ENCODE measurements around the gene ZFHX2. TPM values are rescaled to one million over a fixed set of nuclear protein-coding genes. Genes with fewer than 3 reads are reported as not detected.

The ZFHX2 gene
- total and polyA plus RNA-seq, 2 of the 13 experiments (the other 11 are each of a cell fraction or from before 2014, with no cell fraction given) = 0.17 to 0.44 TPM

DNA sequence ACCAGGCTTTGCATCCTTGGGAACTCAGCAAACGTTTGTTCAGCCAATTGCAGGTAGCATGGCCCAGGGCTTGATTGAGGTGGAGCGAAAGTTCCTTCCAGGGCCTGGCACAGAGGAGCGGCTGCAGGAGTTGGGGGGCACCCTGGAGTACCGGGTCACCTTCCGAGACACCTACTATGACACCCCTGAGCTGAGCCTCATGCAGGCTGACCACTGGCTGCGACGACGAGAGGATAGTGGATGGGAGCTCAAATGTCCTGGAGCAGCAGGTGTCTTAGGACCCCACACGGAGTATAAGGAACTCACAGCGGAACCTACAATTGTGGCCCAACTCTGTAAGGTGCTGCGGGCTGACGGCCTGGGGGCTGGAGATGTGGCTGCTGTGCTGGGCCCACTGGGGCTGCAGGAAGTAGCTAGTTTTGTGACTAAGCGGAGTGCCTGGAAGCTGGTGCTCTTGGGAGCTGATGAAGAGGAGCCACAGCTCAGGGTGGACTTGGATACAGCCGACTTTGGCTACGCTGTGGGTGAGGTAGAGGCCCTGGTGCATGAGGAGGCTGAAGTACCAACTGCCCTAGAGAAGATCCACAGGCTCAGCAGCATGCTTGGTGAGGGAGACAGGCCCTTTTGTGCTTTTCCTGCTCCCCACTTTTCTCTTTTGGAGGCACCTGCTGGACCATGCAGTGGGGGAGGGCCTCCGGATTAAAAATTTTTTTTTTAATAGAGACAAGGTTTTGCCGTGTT, 5.3 kb upstream of the ZFHX2 start (continued):
- TF ChIP-seq ZNF180 (CRISPR knock-in tag; IDR thresholded peaks at IDR 0.05; ENCODE audit: borderline replicate concordance, low read depth) (no peak), YY1 (IDR thresholded peaks at IDR 0.05; ENCODE audit: insufficient read depth, insufficient replicate concordance, low read depth, low read length) (no peak), KLF11 (CRISPR knock-in tag; IDR thresholded peaks at IDR 0.05) (no peak), GATAD1 (CRISPR knock-in tag; IDR thresholded peaks at IDR 0.05) (0 out of 2 replicates have a peak, but pooled peaks have one; percentile 40), ZNF383 (CRISPR knock-in tag; IDR thresholded peaks at IDR 0.05; ENCODE audit: borderline replicate concordance) (no peak), FIP1L1 (IDR thresholded peaks at IDR 0.05; ENCODE audit: borderline replicate concordance, insufficient read depth, low read depth, low read length) (0 out of 2 replicates have a peak, but pooled peaks have one; percentile 54), CHD2 (IDR thresholded peaks at IDR 0.05; ENCODE audit: low read depth, low read length) (no peak), BRCA1 (CRISPR knock-in tag; IDR thresholded peaks at IDR 0.05) (no peak), SMAD3 (CRISPR knock-in tag; IDR thresholded peaks at IDR 0.05) (no peak), ZFP62 (CRISPR knock-in tag; IDR thresholded peaks at IDR 0.05) (no peak), ZNF776 (CRISPR knock-in tag; IDR thresholded peaks at IDR 0.05) (peak; percentile 20), ZNF614 (CRISPR knock-in tag; IDR thresholded peaks at IDR 0.05; ENCODE audit: borderline replicate concordance) (no peak), ZNF225 (CRISPR knock-in tag; IDR thresholded peaks at IDR 0.05) (no peak), CC2D1A (CRISPR knock-in tag; IDR thresholded peaks at IDR 0.05) (no peak), ZNF501 (CRISPR knock-in tag; IDR thresholded peaks at IDR 0.05) (no peak), ZNF839 (CRISPR knock-in tag; IDR thresholded peaks at IDR 0.05; ENCODE audit: borderline replicate concordance) (no peak; the same call in 1 of the 2 replicates), ZNF556 (CRISPR knock-in tag; IDR thresholded peaks at IDR 0.05; ENCODE audit: borderline replicate concordance) (no peak), CEBPG (CRISPR knock-in tag; IDR thresholded peaks at IDR 0.05) (no peak), MXD4 (CRISPR knock-in tag; IDR thresholded peaks at IDR 0.05) (no peak)
- TF ChIP-seq, protein P1, sequence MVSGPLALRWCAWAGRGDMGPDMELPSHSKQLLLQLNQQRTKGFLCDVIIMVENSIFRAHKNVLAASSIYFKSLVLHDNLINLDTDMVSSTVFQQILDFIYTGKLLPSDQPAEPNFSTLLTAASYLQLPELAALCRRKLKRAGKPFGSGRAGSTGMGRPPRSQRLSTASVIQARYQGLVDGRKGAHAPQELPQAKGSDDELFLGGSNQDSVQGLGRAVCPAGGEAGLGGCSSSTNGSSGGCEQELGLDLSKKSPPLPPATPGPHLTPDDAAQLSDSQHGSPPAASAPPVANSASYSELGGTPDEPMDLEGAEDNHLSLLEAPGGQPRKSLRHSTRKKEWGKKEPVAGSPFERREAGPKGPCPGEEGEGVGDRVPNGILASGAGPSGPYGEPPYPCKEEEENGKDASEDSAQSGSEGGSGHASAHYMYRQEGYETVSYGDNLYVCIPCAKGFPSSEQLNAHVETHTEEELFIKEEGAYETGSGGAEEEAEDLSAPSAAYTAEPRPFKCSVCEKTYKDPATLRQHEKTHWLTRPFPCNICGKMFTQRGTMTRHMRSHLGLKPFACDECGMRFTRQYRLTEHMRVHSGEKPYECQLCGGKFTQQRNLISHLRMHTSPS (CRISPR knock-in tag; IDR thresholded peaks at IDR 0.05; ENCODE audit: low read depth) = 0 out of 2 replicates have a peak, but pooled peaks have one; percentile 11
- TF ChIP-seq, protein P2, sequence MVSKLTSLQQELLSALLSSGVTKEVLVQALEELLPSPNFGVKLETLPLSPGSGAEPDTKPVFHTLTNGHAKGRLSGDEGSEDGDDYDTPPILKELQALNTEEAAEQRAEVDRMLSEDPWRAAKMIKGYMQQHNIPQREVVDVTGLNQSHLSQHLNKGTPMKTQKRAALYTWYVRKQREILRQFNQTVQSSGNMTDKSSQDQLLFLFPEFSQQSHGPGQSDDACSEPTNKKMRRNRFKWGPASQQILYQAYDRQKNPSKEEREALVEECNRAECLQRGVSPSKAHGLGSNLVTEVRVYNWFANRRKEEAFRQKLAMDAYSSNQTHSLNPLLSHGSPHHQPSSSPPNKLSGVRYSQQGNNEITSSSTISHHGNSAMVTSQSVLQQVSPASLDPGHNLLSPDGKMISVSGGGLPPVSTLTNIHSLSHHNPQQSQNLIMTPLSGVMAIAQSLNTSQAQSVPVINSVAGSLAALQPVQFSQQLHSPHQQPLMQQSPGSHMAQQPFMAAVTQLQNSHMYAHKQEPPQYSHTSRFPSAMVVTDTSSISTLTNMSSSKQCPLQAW (CRISPR knock-in tag; IDR thresholded peaks at IDR 0.05) = no peak
- TF ChIP-seq, protein P3, sequence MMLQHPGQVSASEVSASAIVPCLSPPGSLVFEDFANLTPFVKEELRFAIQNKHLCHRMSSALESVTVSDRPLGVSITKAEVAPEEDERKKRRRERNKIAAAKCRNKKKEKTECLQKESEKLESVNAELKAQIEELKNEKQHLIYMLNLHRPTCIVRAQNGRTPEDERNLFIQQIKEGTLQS (CRISPR knock-in tag; IDR thresholded peaks at IDR 0.05) = peak; percentile 8; the same call in 1 of the 2 replicates
- TF ChIP-seq, protein P4, sequence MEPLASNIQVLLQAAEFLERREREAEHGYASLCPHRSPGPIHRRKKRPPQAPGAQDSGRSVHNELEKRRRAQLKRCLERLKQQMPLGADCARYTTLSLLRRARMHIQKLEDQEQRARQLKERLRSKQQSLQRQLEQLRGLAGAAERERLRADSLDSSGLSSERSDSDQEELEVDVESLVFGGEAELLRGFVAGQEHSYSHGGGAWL (CRISPR knock-in tag; IDR thresholded peaks at IDR 0.05) = 0 out of 2 replicates have a peak, but pooled peaks have one; percentile 17
- TF ChIP-seq, protein P5, sequence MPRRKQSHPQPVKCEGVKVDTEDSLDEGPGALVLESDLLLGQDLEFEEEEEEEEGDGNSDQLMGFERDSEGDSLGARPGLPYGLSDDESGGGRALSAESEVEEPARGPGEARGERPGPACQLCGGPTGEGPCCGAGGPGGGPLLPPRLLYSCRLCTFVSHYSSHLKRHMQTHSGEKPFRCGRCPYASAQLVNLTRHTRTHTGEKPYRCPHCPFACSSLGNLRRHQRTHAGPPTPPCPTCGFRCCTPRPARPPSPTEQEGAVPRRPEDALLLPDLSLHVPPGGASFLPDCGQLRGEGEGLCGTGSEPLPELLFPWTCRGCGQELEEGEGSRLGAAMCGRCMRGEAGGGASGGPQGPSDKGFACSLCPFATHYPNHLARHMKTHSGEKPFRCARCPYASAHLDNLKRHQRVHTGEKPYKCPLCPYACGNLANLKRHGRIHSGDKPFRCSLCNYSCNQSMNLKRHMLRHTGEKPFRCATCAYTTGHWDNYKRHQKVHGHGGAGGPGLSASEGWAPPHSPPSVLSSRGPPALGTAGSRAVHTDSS (CRISPR knock-in tag; conservative IDR thresholded peaks at IDR 0.05) = 0 out of 2 replicates have a peak, but pooled peaks have one; percentile 6

Data from HepG2 (cell line).